Esophagus muscularis mucosa (tissue), 4 donors: ENCODE results near the gene SEZ6L2. TPM values are rescaled to one million over a fixed set of nuclear protein-coding genes. Genes with fewer than 3 reads are reported as not detected.
A peak's percentile ranks its signal among the peaks of the same experiment; 100 is the strongest.

Experiments
- DNase-seq: peaks from one replicate; pipeline ENCODE4 v3.0.0-alpha.2; 2017; ENCODE audit errors: extremely low spot score
- H3K27ac ChIP-seq, 4 donors: fragments of 200-600 bp; sonication (generic); replicated peaks in 1 of 4; 1 replicate in 3 of 4; 2 replicates in 1 of 4; pipeline ENCODE4 v1.5.1; 2016 to 2019; ENCODE audit warnings: mild to moderate bottlenecking in 1 of 4
- H3K27me3 ChIP-seq, 4 donors: fragments of 200-600 bp; sonication (generic); one replicate each; pipeline versions ENCODE4 v1.5.1 to v1.6.0; 2016 to 2019
- H3K36me3 ChIP-seq, 4 donors: fragments of 200-600 bp; sonication (generic); one replicate each; pipeline ENCODE4 v1.5.1; 2016 to 2019
- H3K4me1 ChIP-seq, 4 donors: fragments of 200-600 bp; sonication (generic); one replicate each; pipeline ENCODE4 v1.5.1; 2016 to 2019
- H3K4me3 ChIP-seq, 4 donors: fragments of 200-600 bp; sonication (generic); 1 replicate in 2 of 4; 2 replicates in 2 of 4; pipeline ENCODE4 v1.5.1; 2016 to 2019; ENCODE audit warnings: mild to moderate bottlenecking in 4 of 4, moderate library complexity in 1 of 4
- H3K9me3 ChIP-seq, 4 donors: fragments of 200-600 bp; sonication (generic); 1 replicate in 3 of 4; 2 replicates in 1 of 4; pipeline ENCODE4 v1.5.1; 2016 to 2019
- CTCF ChIP-seq, 3 experiments: fragments of 200-600 bp in 2 of 3; fragments of 450-650 bp in 1 of 3; sonication (generic) in 2 of 3; IDR thresholded peaks; one replicate each; pipeline ENCODE4 v1.5.1; 2017 to 2019; ENCODE audit warnings: antibody characterized with exemption in 3 of 3, mild to moderate bottlenecking in 2 of 3, moderate library complexity in 1 of 3
- EP300 ChIP-seq: sonication (generic); formaldehyde crosslinking; IDR thresholded peaks from one replicate; pipeline ENCODE4 v1.6.1; 2017; ENCODE audit warnings: antibody characterized with exemption
- POLR2A ChIP-seq: fragments of 450-650 bp; IDR thresholded peaks from one replicate; pipeline ENCODE4 v1.6.1; 2017; ENCODE audit warnings: antibody characterized with exemption, moderate library complexity, mild to moderate bottlenecking, low read depth
- POLR2AphosphoS5 ChIP-seq, 2 donors: sonication (generic); formaldehyde crosslinking; IDR thresholded peaks; one replicate each; pipeline ENCODE4 v1.6.1; 2017; ENCODE audit warnings: antibody characterized with exemption in 2 of 2
- WGBS: methylation state at CpG from one replicate; pipeline ENCODE4 v1.1.5; 2018; 5-methylcytosine and 5-hydroxymethylcytosine counted together
- intact Hi-C: fragments of 100-400 bp; cut with DNase I; formaldehyde crosslinking; loops from one replicate; pipeline ENCODE4 v1.15.1; 2023
- total RNA-seq, 4 donors: library from RNA; depleted of rRNA; stranded (reverse); fragments of >200 nt; gene quantifications; one replicate each; pipeline versions ENCODE4 v1.1.0 to v1.2.1, GENCODE V29; 2016

Gene SEZ6L2
- total RNA-seq, 4 donors from 2014 or later = 0.84 to 7.9 (median 1.0) TPM

DNA sequence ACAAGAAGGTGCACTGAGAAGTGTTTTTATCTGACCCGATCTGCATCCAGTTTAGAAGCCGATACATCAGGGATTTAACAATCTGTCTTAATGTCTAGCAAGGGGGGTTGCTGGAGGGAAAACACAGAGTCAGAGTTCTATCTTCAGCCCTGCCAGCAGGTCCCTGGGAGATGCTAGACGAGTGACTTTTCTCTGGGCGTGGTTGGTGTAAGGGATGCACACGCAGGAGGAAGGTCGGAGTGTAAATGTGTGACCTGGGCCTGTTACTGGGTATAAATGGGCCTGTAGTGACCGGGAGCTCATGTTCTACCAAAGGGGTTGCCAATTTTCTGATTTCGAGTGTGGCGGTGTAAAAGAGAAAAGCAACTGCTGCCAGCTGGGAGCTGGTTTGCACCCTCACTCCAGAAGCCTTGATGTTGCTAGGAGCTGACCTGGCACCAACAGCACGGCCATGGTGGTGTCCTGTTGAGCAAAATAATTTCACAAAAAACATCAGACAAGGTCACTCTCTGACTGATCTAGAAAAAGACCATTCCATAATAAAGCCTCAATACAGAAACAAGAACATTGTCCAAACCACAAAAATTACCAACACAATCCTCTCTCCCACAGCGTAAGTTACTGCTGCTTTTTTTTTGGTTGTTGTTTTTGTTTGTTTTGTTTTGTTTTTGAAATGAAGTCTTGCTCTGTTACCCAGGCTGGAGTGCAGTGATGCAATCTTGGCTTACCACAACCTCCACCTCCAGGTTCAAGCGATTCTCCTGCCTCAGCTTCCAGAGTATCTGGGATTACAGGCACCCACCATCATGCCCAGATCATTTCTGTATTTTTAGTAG lies 27.9 kb upstream of the SEZ6L2 start:
- no peaks in the 10 kb centered on the region for H3K27me3 ChIP-seq
- H3K27ac ChIP-seq = peak overlapping the region; percentile 82 to 91 (median 88)
- TF ChIP-seq POLR2AphosphoS5 (IDR thresholded peaks at IDR 0.05) = no peak
- H3K4me3 ChIP-seq = peak overlapping the region; percentile 64 to 99 (median 90)
- intact Hi-C loops = loop anchor here (5.0 kb wide), 1 partner anchor 35 kb away; the partner anchor contains the start of gene TMEM219
- H3K36me3 ChIP-seq = peaks cover 8 to 11% (median 11%) of the 10 kb centered on the region in 4 donors
- 51% methylated on average over 12 of the region's 12 CpGs for WGBS
- DNase-seq = no peak
- H3K4me1 ChIP-seq = peaks cover 19 to 38% (median 27%) of the 10 kb centered on the region in 4 donors
- H3K9me3 ChIP-seq = no peaks in the 10 kb centered on the region

DNA sequence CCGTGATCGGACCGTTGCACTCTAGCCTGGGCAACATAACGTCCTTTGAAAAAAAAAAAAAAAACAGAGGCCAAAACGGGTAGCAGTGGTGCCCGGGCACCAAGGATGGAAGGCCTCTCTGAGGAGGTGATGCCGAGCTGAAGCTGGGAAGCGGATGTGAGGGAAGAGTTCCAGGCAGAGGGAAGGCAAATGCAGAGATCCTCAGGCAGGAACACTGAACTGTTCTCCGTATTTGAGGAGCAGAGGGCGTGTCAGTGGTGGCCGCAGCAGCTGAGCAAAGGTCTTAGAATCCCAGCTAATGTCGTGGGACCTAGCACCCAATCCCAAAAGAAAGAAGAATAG lies 27.3 kb upstream of the SEZ6L2 start:
- peak overlapping the region; percentile 82 to 91 (median 88) for H3K27ac ChIP-seq
- DNase-seq = no peak
- H3K9me3 ChIP-seq = no peaks in the 10 kb centered on the region
- WGBS = under 1% methylated on average over 12 of the region's 12 CpGs
- peaks cover 9 to 18% (median 15%) of the 10 kb centered on the region in 4 donors for H3K36me3 ChIP-seq
- intact Hi-C loops = loop anchor here (5.0 kb wide), 1 partner anchor 36 kb away; the partner anchor contains the start of gene TMEM219
- no peaks in the 10 kb centered on the region for H3K27me3 ChIP-seq
- peaks cover 19 to 38% (median 27%) of the 10 kb centered on the region in 4 donors for H3K4me1 ChIP-seq
- H3K4me3 ChIP-seq = peak overlapping the region; percentile 64 to 99 (median 90)
- no peak for TF ChIP-seq POLR2A
- no peak for TF ChIP-seq CTCF (IDR thresholded peaks at IDR 0.05)
- no peak for TF ChIP-seq EP300
- TF ChIP-seq POLR2AphosphoS5 (IDR thresholded peaks at IDR 0.05) = no peak

- Histone ChIP-seq H3K27ac (peak within 1 kb of the TSS; percentile 82 to 91 (median 88)), H3K9me3 (no peaks in the 10 kb centered on the region), H3K4me3 (peak within 1 kb of the TSS; percentile 64 to 99 (median 90)), H3K36me3 (peaks cover 9 to 24% (median 21%) of the 10 kb centered on the region in 4 donors), H3K4me1 (peaks cover 19 to 38% (median 27%) of the 10 kb centered on the region in 4 donors), H3K27me3 (no peaks in the 10 kb centered on the region)
- 0% methylated on average over 34 of the region's 89 CpGs for WGBS
- intact Hi-C loops = loop anchor here (5.0 kb wide), 1 partner anchor 36 kb away; the partner anchor contains the start of gene TMEM219
- DNase-seq = peak; percentile 95
- no peak for TF ChIP-seq EP300
- peak; percentile 72 for TF ChIP-seq POLR2A
- TF ChIP-seq CTCF (IDR thresholded peaks at IDR 0.05) = no peak
- peak; percentile 85 to 96 for TF ChIP-seq POLR2AphosphoS5 (IDR thresholded peaks at IDR 0.05)
Observed at GRCh38 chr16:29925781-29926710, 26.7 kb upstream of the SEZ6L2 start, which contains the start of gene KCTD13. Gene KCTD13 (minus strand): TSS chr16:29926226. CDS start chr16:29926033, 193 bp downstream.

GRCh38 chr16:29925105-29925756 lies 25.9 kb upstream of the SEZ6L2 start:
- TF ChIP-seq CTCF (IDR thresholded peaks at IDR 0.05) (no peak), POLR2AphosphoS5 (IDR thresholded peaks at IDR 0.05) (no peak), EP300 (no peak), POLR2A (no peak)
- Histone ChIP-seq H3K27ac (peak overlapping the region in 3 of 4 donors; percentile 82 to 91 (median 90)), H3K36me3 (peaks cover 9 to 31% (median 29%) of the 10 kb centered on the region in 4 donors), H3K27me3 (no peaks in the 10 kb centered on the region), H3K4me3 (peak overlapping the region; percentile 64 to 99 (median 90)), H3K9me3 (no peaks in the 10 kb centered on the region), H3K4me1 (peaks cover 19 to 38% (median 27%) of the 10 kb centered on the region in 4 donors)
- 9% methylated on average over 9 of the region's 9 CpGs for WGBS
- DNase-seq = no peak
- intact Hi-C loops = loop anchor here (5.0 kb wide), 1 partner anchor 37 kb away; the partner anchor contains the start of gene TMEM219
